ENCODE results near the gene POU2AF1.

POU2AF1 gene

GRCh38 chr11:111387363-111387762, 8.3 kb upstream of the POU2AF1 start:
- no peak for DNase-seq (ENCODE audit: low read depth in 2 of 2)

- no peak for DNase-seq (ENCODE audit: low read depth in 2 of 2)
Measured at GRCh38 chr11:111386611-111387150, 7.6 kb upstream of the POU2AF1 start.

GRCh38 chr11:111384494-111384893, 5.4 kb upstream of the POU2AF1 start:
- DNase-seq (ENCODE audit: low read depth in 2 of 2) = no peak

- no peak for DNase-seq (ENCODE audit: low read depth in 2 of 2)
Measured at GRCh38 chr11:111382451-111382850, 3.4 kb upstream of the POU2AF1 start.

GRCh38 chr11:111379602-111380136, 594 bp upstream of the POU2AF1 start:
- no peak for DNase-seq (ENCODE audit: low read depth in 2 of 2)

GRCh38 chr11:111378185-111378860, 752 bp downstream of the POU2AF1 start:
- no peak for DNase-seq (ENCODE audit: low read depth in 2 of 2)

GRCh38 chr11:111376181-111376871, 2.7 kb downstream of the POU2AF1 start:
- no peak for DNase-seq (ENCODE audit: low read depth in 2 of 2)

- DNase-seq (ENCODE audit: low read depth in 2 of 2) = no peak
Measured at GRCh38 chr11:111373590-111373989, 5.5 kb downstream of the POU2AF1 start.

- DNase-seq (ENCODE audit: low read depth in 2 of 2) = no peak
Measured at GRCh38 chr11:111372538-111372937, 6.5 kb downstream of the POU2AF1 start.

- no peak for DNase-seq (ENCODE audit: low read depth in 2 of 2)
Measured at GRCh38 chr11:111370902-111371578, 8.0 kb downstream of the POU2AF1 start.

GRCh38 chr11:111370270-111370901, 8.7 kb downstream of the POU2AF1 start:
- DNase-seq (ENCODE audit: low read depth in 2 of 2) = no peak

- DNase-seq (ENCODE audit: low read depth in 2 of 2) = no peak
Measured at GRCh38 chr11:111368285-111368560, 10.9 kb downstream of the POU2AF1 start.

- DNase-seq (ENCODE audit: low read depth in 2 of 2) = no peak
Measured at GRCh38 chr11:111367411-111368284, 11.4 kb downstream of the POU2AF1 start.

- DNase-seq (ENCODE audit: low read depth in 2 of 2) = no peak
Measured at GRCh38 chr11:111366560-111367410, 12.3 kb downstream of the POU2AF1 start.

- no peak for DNase-seq (ENCODE audit: low read depth in 2 of 2)
Measured at GRCh38 chr11:111365722-111366559, 13.1 kb downstream of the POU2AF1 start.

GRCh38 chr11:111364503-111364902, 14.6 kb downstream of the POU2AF1 start:
- DNase-seq (ENCODE audit: low read depth in 2 of 2) = no peak

- no peak for DNase-seq (ENCODE audit: low read depth in 2 of 2)
Measured at GRCh38 chr11:111363985-111364384, 15.1 kb downstream of the POU2AF1 start.

GRCh38 chr11:111362887-111363411, 16.1 kb downstream of the POU2AF1 start:
- DNase-seq (ENCODE audit: low read depth in 2 of 2) = no peak

GRCh38 chr11:111361874-111362273, 17.2 kb downstream of the POU2AF1 start:
- no peak for DNase-seq (ENCODE audit: low read depth in 2 of 2)
